H7 (cell line): ENCODE measurements around the gene TM9SF3. TPM values are rescaled to one million over a fixed set of nuclear protein-coding genes. Genes with fewer than 3 reads are reported as not detected.
"Not testable (repeated sequence)": the region's sequence is repeated elsewhere in the genome, so short reads cannot be mapped to it uniquely, and the experiment has no call there.

Source experiments
- DNase-seq: peaks from one replicate; pipeline ENCODE4 v3.0.0; 2012
- H3K27me3 ChIP-seq: 2 replicates; pipeline ENCODE4 v1.6.0; 2011; ENCODE audit warnings: mild to moderate bottlenecking, low read length; ENCODE audit not compliant: control insufficient read depth, insufficient read depth
- H3K36me3 ChIP-seq: replicated peaks from 2 replicates; pipeline ENCODE4 v1.5.1; 2011; ENCODE audit warnings: low read length; ENCODE audit not compliant: control insufficient read depth, insufficient read depth
- H3K4me3 ChIP-seq: 2 replicates; pipeline ENCODE4 v1.5.1; 2011; ENCODE audit warnings: low read depth, mild to moderate bottlenecking, control low read depth, low read length, moderate library complexity; ENCODE audit not compliant: insufficient read depth
- total RNA-seq: library from RNA; depleted of rRNA; stranded (reverse); fragments of >200 nt; shearing (Covaris generic); gene quantifications from 2 replicates; pipeline ENCODE4 v1.2.3, GENCODE V29; 2014

The TM9SF3 gene
- total RNA-seq, 1 experiment from 2014 or later: 33.6 TPM

- Histone ChIP-seq H3K27me3 (no peaks in the 10 kb centered on the region), H3K36me3 (no peaks in the 10 kb centered on the region; the same call in none of the 2 replicates), H3K4me3 (no peak overlapping the region)
- DNase-seq: no peak
Observed at GRCh38 chr10:96565774-96566173, 21.0 kb downstream of the TM9SF3 start.

GRCh38 chr10:96560966-96561887, 25.6 kb downstream of the TM9SF3 start:
- no peaks in the 10 kb centered on the region for H3K27me3 ChIP-seq
- H3K36me3 ChIP-seq: no peaks in the 10 kb centered on the region; the same call in none of the 2 replicates
- no peak for DNase-seq
- H3K4me3 ChIP-seq: no peak overlapping the region

- no peak for DNase-seq
- no peak overlapping the region for H3K4me3 ChIP-seq
- no peaks in the 10 kb centered on the region; the same call in none of the 2 replicates for H3K36me3 ChIP-seq
- H3K27me3 ChIP-seq: no peaks in the 10 kb centered on the region
Observed at GRCh38 chr10:96560489-96560888, 26.3 kb downstream of the TM9SF3 start.

- Histone ChIP-seq H3K36me3 (no peaks in the 10 kb centered on the region; the same call in none of the 2 replicates), H3K27me3 (no peaks in the 10 kb centered on the region), H3K4me3 (no peak overlapping the region)
- peak; percentile 10 for DNase-seq
Observed at GRCh38 chr10:96556003-96556402, 30.8 kb downstream of the TM9SF3 start.

- no peaks in the 10 kb centered on the region; the same call in none of the 2 replicates for H3K36me3 ChIP-seq
- no peak for DNase-seq
- no peak overlapping the region for H3K4me3 ChIP-seq
- no peaks in the 10 kb centered on the region for H3K27me3 ChIP-seq
Observed at GRCh38 chr10:96555330-96555729, 31.5 kb downstream of the TM9SF3 start.

GRCh38 chr10:96548589-96548988, 38.2 kb downstream of the TM9SF3 start:
- no peak overlapping the region for H3K4me3 ChIP-seq
- peaks cover 4% of the 10 kb centered on the region for H3K36me3 ChIP-seq
- no peak for DNase-seq
- H3K27me3 ChIP-seq: no peaks in the 10 kb centered on the region

- H3K4me3 ChIP-seq, H3K27me3 ChIP-seq, H3K36me3 ChIP-seq, DNase-seq: not testable (repeated sequence)
Observed at GRCh38 chr10:96545558-96545957, 41.3 kb downstream of the TM9SF3 start.

- Histone ChIP-seq H3K4me3 (no peak overlapping the region), H3K27me3 (no peaks in the 10 kb centered on the region), H3K36me3 (peaks cover 3% of the 10 kb centered on the region)
- DNase-seq: no peak
Observed at GRCh38 chr10:96541921-96542320, 44.9 kb downstream of the TM9SF3 start.

- no peaks in the 10 kb centered on the region for H3K27me3 ChIP-seq
- peaks cover 3% of the 10 kb centered on the region for H3K36me3 ChIP-seq
- no peak overlapping the region for H3K4me3 ChIP-seq
- DNase-seq: no peak
Observed at GRCh38 chr10:96540240-96540639, 46.6 kb downstream of the TM9SF3 start.

GRCh38 chr10:96538683-96539082, 48.1 kb downstream of the TM9SF3 start:
- H3K4me3 ChIP-seq: no peak overlapping the region
- no peaks in the 10 kb centered on the region; the same call in 1 of the 2 replicates for H3K36me3 ChIP-seq
- H3K27me3 ChIP-seq: no peaks in the 10 kb centered on the region
- DNase-seq: no peak

- H3K36me3 ChIP-seq: no peaks in the 10 kb centered on the region; the same call in 1 of the 2 replicates
- no peaks in the 10 kb centered on the region for H3K27me3 ChIP-seq
- no peak for DNase-seq
Observed at GRCh38 chr10:96536129-96536528, 50.7 kb downstream of the TM9SF3 start.

GRCh38 chr10:96532523-96532922, 54.3 kb downstream of the TM9SF3 start:
- Histone ChIP-seq H3K27me3 (no peaks in the 10 kb centered on the region), H3K36me3 (no peaks in the 10 kb centered on the region; the same call in 1 of the 2 replicates), H3K4me3 (no peak overlapping the region)
- no peak for DNase-seq

More at GRCh38 chr10:96536129-96536528, 50.7 kb downstream of the TM9SF3 start:
- no peak overlapping the region for H3K4me3 ChIP-seq

GRCh38 chr10:96529634-96530279, 57.1 kb downstream of the TM9SF3 start:
- Histone ChIP-seq H3K27me3 (no peaks in the 10 kb centered on the region), H3K4me3 (no peak overlapping the region), H3K36me3 (peaks cover 4% of the 10 kb centered on the region)
- no peak for DNase-seq

GRCh38 chr10:96524741-96525140, 62.1 kb downstream of the TM9SF3 start:
- Histone ChIP-seq H3K27me3 (no peaks in the 10 kb centered on the region), H3K36me3 (peaks cover 8% of the 10 kb centered on the region), H3K4me3 (no peak overlapping the region)
- no peak for DNase-seq

GRCh38 chr10:96517284-96517683, 69.5 kb downstream of the TM9SF3 start:
- no peak for DNase-seq
- Histone ChIP-seq H3K36me3 (peaks cover 3% of the 10 kb centered on the region; the same call in 1 of the 2 replicates), H3K27me3 (peaks cover 8% of the 10 kb centered on the region), H3K4me3 (no peak overlapping the region)
